HG02571 (cell line): ENCODE data around the gene ZNF282.
"Not testable (repeated sequence)": the region's sequence is repeated elsewhere in the genome, so short reads cannot be mapped to it uniquely, and the experiment has no call there.

Source experiments
- ATAC-seq: cut with Tn5 transposase; IDR thresholded peaks from one replicate; pipeline ENCODE4 v1.9.1; 2021; ENCODE audit warnings: mild to moderate bottlenecking, moderate library complexity; ENCODE audit not compliant: unreplicated experiment

Gene ZNF282

GRCh38 chr7:149253665-149254064 is 58.3 kb downstream of the ZNF282 start:
- no peak for ATAC-seq

DNA sequence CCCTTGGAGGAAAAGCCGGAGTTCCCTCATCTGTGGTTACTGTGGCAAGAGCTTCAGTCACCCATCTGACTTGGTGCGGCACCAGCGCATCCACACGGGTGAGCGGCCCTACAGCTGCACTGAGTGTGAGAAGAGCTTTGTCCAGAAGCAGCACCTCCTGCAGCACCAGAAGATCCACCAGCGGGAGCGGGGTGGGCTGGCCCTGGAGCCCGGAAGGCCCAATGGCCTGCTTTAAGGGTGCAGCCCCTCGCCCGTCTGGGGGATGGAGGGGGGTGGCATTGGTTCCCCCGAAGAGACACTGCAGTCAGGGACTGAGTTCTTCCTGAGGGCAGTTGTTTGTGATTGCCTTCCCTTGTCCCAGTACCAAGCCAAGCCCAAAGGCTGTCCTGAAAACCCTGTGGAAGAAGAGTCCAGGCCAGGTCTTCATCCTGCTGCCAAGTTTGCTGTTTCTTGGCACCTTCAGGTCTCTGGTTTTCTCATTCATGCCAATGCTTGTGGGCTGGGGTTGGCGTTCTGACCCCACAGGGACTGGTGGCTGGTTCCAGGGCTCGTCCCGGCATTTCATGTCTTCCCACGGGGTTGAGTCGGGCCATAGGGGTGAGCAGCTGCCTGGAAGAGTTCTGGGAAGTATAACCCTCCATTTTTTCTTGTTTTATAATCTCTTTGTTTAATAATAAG is 59.0 kb downstream of the ZNF282 start:
- no peak for ATAC-seq

- ATAC-seq = no peak
Observed at GRCh38 chr7:149255174-149255573, 59.8 kb downstream of the ZNF282 start.

DNA sequence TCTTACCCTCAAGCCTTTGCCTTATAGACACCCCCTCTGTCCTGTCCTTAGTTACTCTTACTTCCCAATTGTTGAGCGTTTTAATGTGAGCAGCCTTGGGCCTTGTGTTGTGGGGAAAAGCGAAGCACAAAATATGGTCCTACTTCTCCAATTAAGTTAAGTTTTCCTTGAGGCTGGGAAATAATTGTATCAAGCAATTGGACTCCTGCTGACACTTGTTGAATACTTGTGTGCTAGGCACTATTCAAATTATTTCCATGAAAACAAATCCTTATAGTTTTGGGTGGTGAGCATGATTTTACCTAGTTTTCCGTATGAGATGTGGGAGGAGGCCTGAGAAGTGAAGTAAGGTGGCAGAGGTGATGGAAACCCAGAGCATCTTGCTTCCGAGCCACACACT is 61.2 kb downstream of the ZNF282 start:
- no peak for ATAC-seq

- no peak for ATAC-seq
Observed at GRCh38 chr7:149257146-149257545, 61.8 kb downstream of the ZNF282 start.

GRCh38 chr7:149261316-149261828 is 66.0 kb downstream of the ZNF282 start:
- ATAC-seq = peak; percentile 7

- peak; percentile 80 for ATAC-seq
Observed at GRCh38 chr7:149261829-149262617, 66.7 kb downstream of the ZNF282 start, which contains the start of gene ZNF783. Gene ZNF783, plus strand, starts transcription at chr7:149262196. Its CDS starts 138 bp downstream, at chr7:149262334.

- no peak for ATAC-seq
Observed at GRCh38 chr7:149266451-149266850, 71.1 kb downstream of the ZNF282 start.

DNA sequence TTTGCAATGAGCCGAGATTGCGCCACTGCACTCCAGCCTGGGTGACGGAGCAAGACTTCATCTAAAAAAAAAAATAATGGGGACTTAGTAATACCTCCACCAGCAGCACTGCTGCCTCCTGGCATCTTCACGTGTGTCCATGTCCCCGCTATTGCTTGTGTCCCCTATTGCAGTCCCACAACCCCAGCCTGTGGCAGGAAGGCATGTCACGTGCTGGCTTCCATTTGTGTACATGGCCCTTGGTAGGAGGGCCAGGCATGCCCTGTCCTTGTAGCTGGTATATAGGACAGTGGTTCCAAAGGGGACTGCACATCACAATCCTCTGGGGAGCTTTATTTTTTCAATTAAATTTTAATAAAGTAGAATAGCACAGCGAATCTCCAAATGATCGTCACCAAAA is 72.4 kb downstream of the ZNF282 start:
- no peak for ATAC-seq

GRCh38 chr7:149274424-149274823 is 79.1 kb downstream of the ZNF282 start:
- ATAC-seq = not testable (repeated sequence)
